B cell (primary cell): Measurements from ENCODE around the gene CGB8. TPM values are rescaled to one million over a fixed set of nuclear protein-coding genes. Genes with fewer than 3 reads are reported as not detected.
A peak's percentile ranks its signal among the peaks of the same experiment; 100 is the strongest.

ENCODE experiments used
- ATAC-seq: fragments of 200-7000 bp; cut with Tn5 transposase; one replicate; pipeline ENCODE4 v1.10.0; 2021; ENCODE audit warnings: low read depth, mild to moderate bottlenecking, moderate number of reproducible peaks, moderate library complexity
- CTCF ChIA-PET: fragments of 350-600 bp; sonication (Branson Sonifier 250); formaldehyde crosslinking; loops from one replicate; lab custom pipeline; 2021; ENCODE audit warnings: antibody characterized with exemption, inconsistent platforms; lab: Charles Lee
- POLR2A ChIA-PET: fragments of 350-600 bp; sonication (Branson Sonifier 250); formaldehyde crosslinking; loops from one replicate; lab custom pipeline; 2021; ENCODE audit warnings: antibody characterized with exemption; lab: Charles Lee
- DNase-seq: peaks from one replicate; pipeline ENCODE4 v3.0.0; 2013
- H2AFZ ChIP-seq: 2 replicates; pipeline ENCODE4 v1.6.1; 2012; ENCODE audit warnings: mild to moderate bottlenecking, low read depth, low read length; ENCODE audit not compliant: insufficient read depth, poor library complexity, severe bottlenecking
- H3K27ac ChIP-seq, 2 donors: 1 replicate in 1 of 2; 2 replicates in 1 of 2; pipeline ENCODE4 v1.5.1; 2012 to 2013; ENCODE audit warnings: low read length in 2 of 2, mild to moderate bottlenecking in 2 of 2, moderate library complexity in 1 of 2
- H3K27me3 ChIP-seq, 4 experiments: fragments of 200-600 bp in 1 of 4; sonication (generic) in 1 of 4; replicated peaks in 1 of 4; 1 replicate in 2 of 4; 2 replicates in 2 of 4; pipeline versions ENCODE4 v1.6.1 to v1.7.0; 2013 to 2016; ENCODE audit warnings: low read length in 3 of 4, mild to moderate bottlenecking in 2 of 4, mixed read lengths in 1 of 4, moderate library complexity in 1 of 4; ENCODE audit not compliant: insufficient read depth in 4 of 4, control insufficient read depth in 3 of 4; ENCODE audit errors: control extremely low read depth in 1 of 4
- H3K36me3 ChIP-seq, 2 experiments: replicated peaks in 1 of 2; 1 replicate in 1 of 2; 2 replicates in 1 of 2; pipeline versions ENCODE4 v1.6.1 to v1.7.1; 2013; ENCODE audit warnings: low read length in 1 of 2; ENCODE audit not compliant: insufficient read depth in 2 of 2, control insufficient read depth in 1 of 2; ENCODE audit errors: control extremely low read depth in 1 of 2, extremely low read depth in 1 of 2
- H3K4me1 ChIP-seq, 2 donors: fragments of 200-600 bp in 1 of 2; sonication (generic) in 1 of 2; 1 replicate in 1 of 2; 2 replicates in 1 of 2; pipeline versions ENCODE4 v1.5.1 to v1.6.1; 2013 to 2017; ENCODE audit warnings: low read length in 2 of 2; ENCODE audit not compliant: control insufficient read depth in 2 of 2, insufficient read depth in 2 of 2
- H3K4me2 ChIP-seq: replicated peaks from 2 replicates; pipeline ENCODE3; 2012; ENCODE audit warnings: mild to moderate bottlenecking, low read depth, low read length; ENCODE audit not compliant: poor library complexity, severe bottlenecking
- H3K4me3 ChIP-seq, 5 experiments: fragments of 200-600 bp in 1 of 5; sonication (generic) in 1 of 5; 1 replicate in 3 of 5; 2 replicates in 2 of 5; pipeline versions ENCODE4 v1.5.1 to v1.7.0; 2011 to 2016; ENCODE audit warnings: low read length in 4 of 5, mild to moderate bottlenecking in 4 of 5, low read depth in 2 of 5, control low read depth in 1 of 5, moderate library complexity in 1 of 5; ENCODE audit not compliant: insufficient read depth in 1 of 5; ENCODE audit errors: control extremely low read depth in 1 of 5, extremely low read depth in 1 of 5
- H3K79me2 ChIP-seq: fragments of 200-600 bp; sonication (generic); one replicate; pipeline ENCODE4 v1.6.0; 2016; ENCODE audit warnings: low read length; ENCODE audit not compliant: control insufficient read depth, insufficient read depth
- H3K9ac ChIP-seq: fragments of 200-600 bp; sonication (generic); 2 replicates; pipeline ENCODE4 v1.6.1; 2017; ENCODE audit warnings: mild to moderate bottlenecking, low read length, moderate library complexity
- H3K9me3 ChIP-seq, 3 donors: one replicate each; pipeline versions ENCODE4 v1.6.1 to v1.7.1; 2013; ENCODE audit warnings: low read length in 2 of 3; ENCODE audit not compliant: control insufficient read depth in 2 of 3, insufficient read depth in 1 of 3; ENCODE audit errors: control extremely low read depth in 1 of 3
- H4K20me1 ChIP-seq: 2 replicates; pipeline ENCODE4 v1.6.0; 2012; ENCODE audit warnings: mild to moderate bottlenecking, low read length; ENCODE audit not compliant: insufficient read depth, control insufficient read depth, poor library complexity, severe bottlenecking
- H3K27ac Mint-ChIP-seq: one replicate; pipeline ENCODE4 v1.8.0; 2021; ENCODE audit warnings: mixed read lengths
- H3K27me3 Mint-ChIP-seq: one replicate; pipeline ENCODE4 v1.8.0; 2021; ENCODE audit warnings: mixed read lengths
- H3K4me1 Mint-ChIP-seq: one replicate; pipeline ENCODE4 v1.8.0; 2021; ENCODE audit warnings: mixed read lengths
- H3K4me3 Mint-ChIP-seq: one replicate; pipeline ENCODE4 v1.8.0; 2021; ENCODE audit warnings: mixed read lengths
- H3K9me3 Mint-ChIP-seq: one replicate; pipeline ENCODE4 v1.8.0; 2022; ENCODE audit warnings: mixed read lengths; ENCODE audit not compliant: insufficient read depth
- CTCF ChIP-seq: fragments of 200-600 bp; IDR thresholded peaks from one replicate; pipeline ENCODE4 v1.8.0; 2022; ENCODE audit warnings: antibody characterized with exemption, mild to moderate bottlenecking
- EZH2 ChIP-seq: IDR thresholded peaks from 2 replicates; pipeline ENCODE4 v1.6.1; 2012; ENCODE audit warnings: borderline replicate concordance, low read depth, mild to moderate bottlenecking, moderate library complexity, low read length; ENCODE audit not compliant: insufficient read depth, poor library complexity, severe bottlenecking
- WGBS: methylation state at CpG from one replicate; pipeline ENCODE4 v1.1.5; 2013; ENCODE audit warnings: missing lambda C conversion rate; ENCODE audit not compliant: insufficient coverage; 5-methylcytosine and 5-hydroxymethylcytosine counted together
- intact Hi-C: fragments of 100-400 bp; cut with micrococcal nuclease; formaldehyde crosslinking; loops from one replicate; pipeline ENCODE4 v1.10.0; 2022
- polyA plus RNA-seq: library from polyadenylated mRNA; depleted of rRNA; stranded (reverse); fragments of >200 nt; gene quantifications from 2 replicates; pipeline ENCODE4 v1.2.3, GENCODE V29; 2012
- total RNA-seq, 2 donors: library from RNA; stranded (reverse); fragments of 120-200 nt in 1 of 2; gene quantifications; 1 replicate in 1 of 2; 2 replicates in 1 of 2; pipeline versions ENCODE4 v1.2.3 to v1.2.4, GENCODE V29; 2013 to 2022

Gene CGB8
- total and polyA plus RNA-seq, 2 donors (not counting 1 experiment from before 2014, with no cell fraction given), result not detected

GRCh38 chr19:49020342-49020741 lies 28.6 kb downstream of the CGB8 start:
- WGBS, result 90% methylated on average over 9 of the region's 11 CpGs

More at GRCh38 chr19:49020342-49020741, 28.6 kb downstream of the CGB8 start:
- peaks cover 0 to 9% (median 2%) of the 10 kb centered on the region in 4 experiments for H3K27me3 ChIP-seq
- intact Hi-C loops, result no loop called here
- peak overlapping the region; percentile 89 for H3K4me3 Mint-ChIP-seq
- DNase-seq, result no peak
- H3K79me2 ChIP-seq, result no peaks in the 10 kb centered on the region
- POLR2A ChIA-PET, result interaction anchor here (0.6 to 1.4 kb wide), 4 partner anchors 23 to 232 kb away, joined by 4 to 5 read pairs (median 4); partner anchors contain the start of genes GYS1, LIN7B and RUVBL2
- H3K27ac ChIP-seq, result no peak overlapping the region
- no peak overlapping the region for H3K4me3 ChIP-seq
- H4K20me1 ChIP-seq, result no peaks in the 10 kb centered on the region
- peak overlapping the region; percentile 32 for H3K4me2 ChIP-seq
- TF ChIP-seq CTCF, result no peak
- TF ChIP-seq EZH2, result no peak
- no peaks in the 10 kb centered on the region for H3K36me3 ChIP-seq
- CTCF ChIA-PET, result interaction anchor here (1.0 kb wide), 1 partner anchor 50 kb away, joined by 3 read pairs; no protein-coding TSS in a partner anchor
- H3K27me3 Mint-ChIP-seq, result peaks cover 3% of the 10 kb centered on the region
- H3K4me1 Mint-ChIP-seq, result peaks cover 34% of the 10 kb centered on the region
- no peak overlapping the region for H3K9ac ChIP-seq
- peaks cover 25 to 40% of the 10 kb centered on the region in 2 donors for H3K4me1 ChIP-seq
- ATAC-seq, result no peak
- no peak overlapping the region for H2AFZ ChIP-seq
- H3K9me3 Mint-ChIP-seq, result no peaks in the 10 kb centered on the region
- no peak overlapping the region for H3K27ac Mint-ChIP-seq
- H3K9me3 ChIP-seq, result no peaks in the 10 kb centered on the region
